Measurements from ENCODE around the gene TRMT61A. TPM values are rescaled to one million over a fixed set of nuclear protein-coding genes. Genes with fewer than 3 reads are reported as not detected.

TRMT61A gene
- total RNA-seq, 1 experiment from 2014 or later: 14.9 TPM

DNA sequence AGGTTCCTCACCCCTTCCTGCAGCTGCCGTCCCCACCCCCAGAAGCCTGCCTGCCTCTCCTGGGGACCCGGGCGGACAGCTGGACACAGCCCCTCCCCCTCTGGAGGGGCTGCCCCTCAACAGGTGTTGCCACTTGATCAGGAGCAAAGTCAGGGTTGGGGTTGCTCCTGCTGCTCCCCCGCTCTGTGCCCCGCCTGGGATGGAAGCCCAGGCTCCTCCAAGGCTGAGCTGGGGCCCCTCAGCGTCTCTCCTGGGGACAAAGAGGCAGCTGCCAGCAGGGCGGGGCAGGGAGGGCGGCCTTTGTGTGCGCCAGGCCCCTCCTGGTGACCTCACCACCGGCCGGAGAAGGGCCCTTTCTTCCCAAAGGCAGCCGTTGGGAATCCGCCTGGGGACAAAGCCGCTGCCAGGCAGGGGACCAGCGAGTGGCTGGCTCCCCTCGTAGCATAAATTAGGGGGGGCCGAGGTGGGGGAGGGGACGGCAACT is 13.7 kb downstream of the TRMT61A start:
- ChIA-PET RAD21 (ENCODE audit: low non-redundant PET in 1 of 2, low total read pairs in 2 of 2, uncharacterized antibody in 2 of 2, unreplicated experiment in 2 of 2) (no interaction called here), POLR2A (no interaction called here), CTCF (interaction anchor here (0.7 to 1.2 kb wide), 2 partner anchors 22 kb away, joined by 3 to 5 read pairs; no protein-coding TSS in a partner anchor)
- Histone ChIP-seq H2AFZ (ENCODE audit: low read depth, low read length, poor library complexity, severe bottlenecking) (no peak overlapping the region), H3K9ac (ENCODE audit: low read length) (no peak overlapping the region), H3K9me3 (ENCODE audit: control insufficient read depth in 1 of 2, insufficient read depth in 1 of 2, low read depth in 1 of 2, low read length in 2 of 2) (no peaks in the 10 kb centered on the region), H3K27me3 (ENCODE audit: insufficient read depth, low read length) (no peaks in the 10 kb centered on the region), H3K9me2 (ENCODE audit: insufficient read depth) (no peaks in the 10 kb centered on the region), H4K20me1 (ENCODE audit: insufficient read depth) (no peaks in the 10 kb centered on the region), H3K4me1 (ENCODE audit: control insufficient read depth in 1 of 2, insufficient read depth in 2 of 2, low read length in 2 of 2) (peaks cover 34 to 54% of the 10 kb centered on the region in 2 experiments), H3K79me2 (ENCODE audit: insufficient read depth, low read length) (no peaks in the 10 kb centered on the region), H3K36me3 (ENCODE audit: control insufficient read depth in 1 of 2, insufficient read depth in 2 of 2, low read length in 2 of 2) (no peaks in the 10 kb centered on the region), H3K4me3 (replicated peaks in 1 of 2; ENCODE audit: low read depth in 1 of 2, low read length in 2 of 2) (no peak overlapping the region), H3K4me2 (ENCODE audit: low read length) (peak overlapping the region; percentile 27), H3K27ac (ENCODE audit: low read depth, low read length) (no peak overlapping the region)
- intact Hi-C loops (cut with micrococcal nuclease): no loop called here
- no peak for DNase-seq (ENCODE audit: low read depth, low spot score)
- TF ChIP-seq TCF7L2 (IDR thresholded peaks at IDR 0.05; ENCODE audit: borderline replicate concordance, extremely low read depth, insufficient read depth, insufficient read length) (no peak), EGR1 (IDR thresholded peaks at IDR 0.05; ENCODE audit: low read depth) (no peak), JUND (IDR thresholded peaks at IDR 0.05) (no peak), ZNF274 (IDR thresholded peaks at IDR 0.05; ENCODE audit: low read depth, low read length) (no peak), SRF (IDR thresholded peaks at IDR 0.05; ENCODE audit: low read depth) (no peak), SP1 (IDR thresholded peaks at IDR 0.05; ENCODE audit: low read depth) (no peak), POLR2AphosphoS5 (IDR thresholded peaks at IDR 0.05; ENCODE audit: low read depth, low read length) (no peak), EZH2 (IDR thresholded peaks at IDR 0.05) (no peak), ZFX (IDR thresholded peaks at IDR 0.05) (no peak)
- TF ChIP-seq, protein P1, sequence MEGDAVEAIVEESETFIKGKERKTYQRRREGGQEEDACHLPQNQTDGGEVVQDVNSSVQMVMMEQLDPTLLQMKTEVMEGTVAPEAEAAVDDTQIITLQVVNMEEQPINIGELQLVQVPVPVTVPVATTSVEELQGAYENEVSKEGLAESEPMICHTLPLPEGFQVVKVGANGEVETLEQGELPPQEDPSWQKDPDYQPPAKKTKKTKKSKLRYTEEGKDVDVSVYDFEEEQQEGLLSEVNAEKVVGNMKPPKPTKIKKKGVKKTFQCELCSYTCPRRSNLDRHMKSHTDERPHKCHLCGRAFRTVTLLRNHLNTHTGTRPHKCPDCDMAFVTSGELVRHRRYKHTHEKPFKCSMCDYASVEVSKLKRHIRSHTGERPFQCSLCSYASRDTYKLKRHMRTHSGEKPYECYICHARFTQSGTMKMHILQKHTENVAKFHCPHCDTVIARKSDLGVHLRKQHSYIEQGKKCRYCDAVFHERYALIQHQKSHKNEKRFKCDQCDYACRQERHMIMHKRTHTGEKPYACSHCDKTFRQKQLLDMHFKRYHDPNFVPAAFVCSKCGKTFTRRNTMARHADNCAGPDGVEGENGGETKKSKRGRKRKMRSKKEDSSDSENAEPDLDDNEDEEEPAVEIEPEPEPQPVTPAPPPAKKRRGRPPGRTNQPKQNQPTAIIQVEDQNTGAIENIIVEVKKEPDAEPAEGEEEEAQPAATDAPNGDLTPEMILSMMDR (IDR thresholded peaks at IDR 0.05 in 2 of 3, conservative IDR thresholded peaks at IDR 0.05 in 1 of 3; ENCODE audit: borderline replicate concordance in 1 of 3, insufficient read depth in 1 of 3, low read depth in 2 of 3, low read length in 2 of 3): no peak
- TF ChIP-seq, protein P2, sequence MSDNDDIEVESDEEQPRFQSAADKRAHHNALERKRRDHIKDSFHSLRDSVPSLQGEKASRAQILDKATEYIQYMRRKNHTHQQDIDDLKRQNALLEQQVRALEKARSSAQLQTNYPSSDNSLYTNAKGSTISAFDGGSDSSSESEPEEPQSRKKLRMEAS (IDR thresholded peaks at IDR 0.05): no peak
- TF ChIP-seq, protein P3, sequence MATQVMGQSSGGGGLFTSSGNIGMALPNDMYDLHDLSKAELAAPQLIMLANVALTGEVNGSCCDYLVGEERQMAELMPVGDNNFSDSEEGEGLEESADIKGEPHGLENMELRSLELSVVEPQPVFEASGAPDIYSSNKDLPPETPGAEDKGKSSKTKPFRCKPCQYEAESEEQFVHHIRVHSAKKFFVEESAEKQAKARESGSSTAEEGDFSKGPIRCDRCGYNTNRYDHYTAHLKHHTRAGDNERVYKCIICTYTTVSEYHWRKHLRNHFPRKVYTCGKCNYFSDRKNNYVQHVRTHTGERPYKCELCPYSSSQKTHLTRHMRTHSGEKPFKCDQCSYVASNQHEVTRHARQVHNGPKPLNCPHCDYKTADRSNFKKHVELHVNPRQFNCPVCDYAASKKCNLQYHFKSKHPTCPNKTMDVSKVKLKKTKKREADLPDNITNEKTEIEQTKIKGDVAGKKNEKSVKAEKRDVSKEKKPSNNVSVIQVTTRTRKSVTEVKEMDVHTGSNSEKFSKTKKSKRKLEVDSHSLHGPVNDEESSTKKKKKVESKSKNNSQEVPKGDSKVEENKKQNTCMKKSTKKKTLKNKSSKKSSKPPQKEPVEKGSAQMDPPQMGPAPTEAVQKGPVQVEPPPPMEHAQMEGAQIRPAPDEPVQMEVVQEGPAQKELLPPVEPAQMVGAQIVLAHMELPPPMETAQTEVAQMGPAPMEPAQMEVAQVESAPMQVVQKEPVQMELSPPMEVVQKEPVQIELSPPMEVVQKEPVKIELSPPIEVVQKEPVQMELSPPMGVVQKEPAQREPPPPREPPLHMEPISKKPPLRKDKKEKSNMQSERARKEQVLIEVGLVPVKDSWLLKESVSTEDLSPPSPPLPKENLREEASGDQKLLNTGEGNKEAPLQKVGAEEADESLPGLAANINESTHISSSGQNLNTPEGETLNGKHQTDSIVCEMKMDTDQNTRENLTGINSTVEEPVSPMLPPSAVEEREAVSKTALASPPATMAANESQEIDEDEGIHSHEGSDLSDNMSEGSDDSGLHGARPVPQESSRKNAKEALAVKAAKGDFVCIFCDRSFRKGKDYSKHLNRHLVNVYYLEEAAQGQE (IDR thresholded peaks at IDR 0.05; ENCODE audit: low read depth): no peak
- no TSS peak for BruUV-seq (replicated peaks)
- ATAC-seq: no peak
